ENCODE data around the gene CEMIP.

GRCh38 chr15:80855206-80855605 is 76.0 kb downstream of the CEMIP start:
- TF ChIP-seq EZH2 (IDR thresholded peaks at IDR 0.05; ENCODE audit: low read length, unreplicated experiment) = no peak
- TF ChIP-seq CTCF (conservative IDR thresholded peaks at IDR 0.05; ENCODE audit: low read depth, low read length) = no peak
- no peak for TF ChIP-seq EZH2phosphoT487 (IDR thresholded peaks at IDR 0.05; ENCODE audit: borderline replicate concordance, low read length)

Data from PC-3 (cell line).